Choroid plexus epithelial cell (primary cell): ENCODE measurements around the gene RBMS3.
A peak's percentile ranks its signal among the peaks of the same experiment; 100 is the strongest.

ENCODE experiments used
- DNase-seq: peaks from one replicate; pipeline ENCODE4 v3.0.0-alpha.2; 2010; ENCODE audit warnings: low read depth
- H3K4me3 ChIP-seq: 2 replicates; pipeline ENCODE4 v1.5.1; 2011; ENCODE audit warnings: low read depth, mild to moderate bottlenecking, control low read depth, low read length, moderate library complexity
- TF ChIP-seq, protein P1 (sequence below): conservative IDR thresholded peaks from 2 replicates; pipeline ENCODE4 v1.5.1; 2011; ENCODE audit warnings: low read depth, mild to moderate bottlenecking, control low read depth, inconsistent platforms, low read length, moderate library complexity

RBMS3 gene

DNA sequence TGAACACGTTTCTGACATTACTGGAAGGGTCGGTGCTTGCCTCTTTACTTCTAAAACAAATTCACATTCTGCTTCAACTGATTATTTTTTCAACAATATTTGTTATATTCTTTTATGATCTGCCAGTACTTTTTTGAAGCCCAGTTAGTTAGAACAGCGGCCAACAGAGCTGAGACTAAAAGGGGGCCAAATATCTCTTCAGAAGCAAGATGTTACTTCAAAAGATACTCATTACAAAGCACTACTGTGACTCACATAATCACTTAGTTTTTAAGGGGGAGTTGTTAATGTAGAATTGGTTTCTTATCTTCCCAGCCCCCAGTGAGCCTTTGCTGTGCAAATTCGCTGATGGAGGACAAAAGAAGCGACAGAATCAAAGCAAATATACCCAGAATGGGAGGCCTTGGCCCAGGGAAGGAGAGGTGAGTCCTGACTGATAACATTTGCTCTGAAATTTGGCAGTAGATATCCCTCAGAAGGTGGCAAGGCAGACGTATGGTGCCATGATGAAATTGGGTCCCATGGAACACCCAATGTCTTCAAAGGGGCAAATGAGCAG is 587.8 kb downstream of the RBMS3 start:
- DNase-seq: no peak
- TF ChIP-seq, protein P1, sequence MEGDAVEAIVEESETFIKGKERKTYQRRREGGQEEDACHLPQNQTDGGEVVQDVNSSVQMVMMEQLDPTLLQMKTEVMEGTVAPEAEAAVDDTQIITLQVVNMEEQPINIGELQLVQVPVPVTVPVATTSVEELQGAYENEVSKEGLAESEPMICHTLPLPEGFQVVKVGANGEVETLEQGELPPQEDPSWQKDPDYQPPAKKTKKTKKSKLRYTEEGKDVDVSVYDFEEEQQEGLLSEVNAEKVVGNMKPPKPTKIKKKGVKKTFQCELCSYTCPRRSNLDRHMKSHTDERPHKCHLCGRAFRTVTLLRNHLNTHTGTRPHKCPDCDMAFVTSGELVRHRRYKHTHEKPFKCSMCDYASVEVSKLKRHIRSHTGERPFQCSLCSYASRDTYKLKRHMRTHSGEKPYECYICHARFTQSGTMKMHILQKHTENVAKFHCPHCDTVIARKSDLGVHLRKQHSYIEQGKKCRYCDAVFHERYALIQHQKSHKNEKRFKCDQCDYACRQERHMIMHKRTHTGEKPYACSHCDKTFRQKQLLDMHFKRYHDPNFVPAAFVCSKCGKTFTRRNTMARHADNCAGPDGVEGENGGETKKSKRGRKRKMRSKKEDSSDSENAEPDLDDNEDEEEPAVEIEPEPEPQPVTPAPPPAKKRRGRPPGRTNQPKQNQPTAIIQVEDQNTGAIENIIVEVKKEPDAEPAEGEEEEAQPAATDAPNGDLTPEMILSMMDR: no peak
- no peak overlapping the region for H3K4me3 ChIP-seq

DNA sequence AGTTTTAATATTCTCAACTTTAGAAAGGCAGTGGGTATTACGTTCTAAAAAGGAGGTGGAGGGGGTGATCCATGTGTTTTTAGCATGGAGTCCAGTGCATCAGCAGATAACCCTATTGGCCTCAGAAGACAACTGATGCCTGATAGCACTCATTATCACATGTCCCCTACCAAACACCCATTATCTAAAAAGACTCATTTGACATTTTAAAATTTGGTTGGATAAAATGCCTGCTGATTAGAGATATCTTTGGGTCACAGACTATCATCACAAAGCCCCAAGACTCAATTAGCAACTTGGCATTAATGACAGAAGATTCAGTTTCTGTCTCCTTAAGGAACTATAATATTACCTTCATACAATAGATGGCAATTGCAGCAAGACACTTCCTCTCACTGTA is 589.3 kb downstream of the RBMS3 start:
- TF ChIP-seq, protein P1: no peak
- H3K4me3 ChIP-seq: no peak overlapping the region
- DNase-seq: no peak

DNA sequence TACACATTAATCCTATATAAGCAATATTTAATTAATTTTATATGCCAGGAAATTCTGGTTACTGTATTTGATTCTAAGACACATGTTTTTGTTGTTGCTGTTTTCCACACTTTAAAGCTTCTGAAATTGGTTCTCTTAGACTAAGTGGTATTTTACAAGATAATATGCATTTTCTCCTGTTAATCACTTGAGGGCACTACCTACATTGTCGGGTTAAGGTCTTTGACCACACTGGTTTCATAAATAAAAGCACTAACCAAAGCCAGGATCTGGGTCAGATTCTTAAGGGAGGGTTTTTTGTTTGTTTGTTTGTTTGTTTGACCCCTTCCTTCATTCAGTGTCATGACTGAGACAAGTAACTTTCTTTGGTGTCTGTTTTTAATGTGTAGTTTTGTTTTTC is 590.2 kb downstream of the RBMS3 start:
- no peak for DNase-seq
- TF ChIP-seq, protein P1: no peak
- H3K4me3 ChIP-seq: no peak overlapping the region

DNA sequence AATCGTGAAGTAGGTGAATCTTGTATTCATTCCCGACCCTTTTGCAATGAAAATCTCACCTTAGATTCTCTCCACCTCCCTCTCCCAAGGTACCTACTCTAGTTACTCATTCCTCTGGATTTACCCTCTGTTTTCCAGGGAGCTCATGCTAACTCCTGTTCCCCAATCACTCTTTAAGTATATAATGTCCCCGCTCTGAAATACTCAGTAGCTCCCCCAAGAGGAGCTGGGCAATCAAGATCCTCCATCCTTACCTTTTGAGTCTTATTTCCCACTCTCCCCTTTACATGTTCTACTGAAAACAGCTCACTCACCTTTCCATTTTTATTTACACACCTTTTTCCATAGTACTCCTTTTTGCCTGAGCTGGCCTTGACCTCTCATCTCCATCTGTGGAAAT is 599.9 kb downstream of the RBMS3 start:
- TF ChIP-seq, protein P1: no peak
- DNase-seq: no peak
- no peak overlapping the region for H3K4me3 ChIP-seq

DNA sequence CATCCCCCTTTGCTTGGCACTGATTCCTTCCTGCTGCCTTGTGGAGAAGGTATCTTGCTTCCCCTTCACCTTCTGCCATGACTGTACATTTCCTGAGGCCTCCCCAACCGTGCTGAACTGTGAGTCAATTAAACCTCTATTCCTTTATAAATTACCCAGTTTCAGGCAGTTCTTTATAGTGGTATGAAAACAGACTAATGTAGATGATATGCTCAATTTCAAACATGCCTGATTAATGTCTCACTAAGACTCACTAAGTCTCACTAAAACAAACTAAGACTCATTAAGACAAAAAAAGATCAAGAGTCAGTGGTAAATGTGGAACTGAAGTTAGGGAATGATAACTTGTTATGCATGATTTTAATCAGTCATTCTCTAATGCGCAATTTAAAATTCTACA is 606.6 kb downstream of the RBMS3 start:
- TF ChIP-seq, protein P1: no peak
- H3K4me3 ChIP-seq: no peak overlapping the region
- no peak for DNase-seq

DNA sequence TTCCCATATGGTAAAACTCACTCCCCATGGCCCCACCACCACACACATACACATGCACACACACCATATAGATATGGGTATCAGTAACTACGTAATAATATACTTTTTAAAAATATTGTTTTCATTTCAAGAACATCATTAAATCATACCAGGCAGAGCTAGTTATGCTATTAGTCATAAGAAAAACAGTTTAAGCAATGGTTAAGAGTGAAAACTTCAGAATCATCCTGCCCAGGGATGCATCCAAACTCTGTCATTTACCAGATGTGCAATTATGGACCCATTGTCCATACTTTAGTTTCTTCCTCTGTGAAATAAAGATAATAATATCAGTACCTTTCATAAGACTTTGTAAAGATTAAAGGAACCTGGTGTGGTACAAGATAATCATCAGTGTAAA is 608.3 kb downstream of the RBMS3 start:
- no peak overlapping the region for H3K4me3 ChIP-seq
- TF ChIP-seq, protein P1: no peak
- DNase-seq: peak; percentile 51

DNA sequence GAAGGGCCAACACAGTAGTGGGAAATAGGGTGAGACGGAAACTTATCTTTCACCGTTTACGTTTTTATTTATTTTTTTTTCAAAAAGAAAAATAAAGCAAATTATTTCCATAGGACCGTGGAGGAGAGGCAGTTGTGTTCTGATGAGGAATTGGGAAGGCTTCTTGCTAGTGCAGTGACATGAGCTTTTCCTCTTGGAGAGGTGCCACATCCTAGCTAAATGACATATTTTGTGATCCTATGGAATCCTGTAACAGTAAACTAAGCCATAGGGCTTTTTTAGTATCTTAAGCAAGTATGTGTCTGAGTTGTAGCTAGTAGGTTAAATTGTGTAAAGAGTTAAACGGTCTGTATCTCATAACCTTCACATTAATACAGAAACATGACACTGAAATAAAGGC is 609.9 kb downstream of the RBMS3 start:
- TF ChIP-seq, protein P1: no peak
- no peak for DNase-seq

More for the DNA sequence above, 609.9 kb downstream of the RBMS3 start:
- no peak overlapping the region for H3K4me3 ChIP-seq
